SK-MEL-5 (cell line): ENCODE results near the gene HSD17B10. TPM values are rescaled to one million over a fixed set of nuclear protein-coding genes. Genes with fewer than 3 reads are reported as not detected.
"Not testable (repeated sequence)": the region's sequence is repeated elsewhere in the genome, so short reads cannot be mapped to it uniquely, and the experiment has no call there.

ENCODE experiments used
- DNase-seq: peaks from one replicate; pipeline ENCODE4 v3.0.0-alpha.2; 2016; ENCODE audit warnings: low read depth, low spot score
- in situ Hi-C: cut with HindIII; loops from 2 replicates; pipeline ENCODE4 v1.10.0; 2016; ENCODE audit warnings: low sequenced_read_pairs, high pct_unique_total_duplicates, low pct_unique_long_range_greater_than_20kb
- total RNA-seq: library from RNA; depleted of rRNA; stranded (reverse); fragments of >200 nt; shearing (Covaris generic); gene quantifications from 2 replicates; pipeline ENCODE4 v1.2.3, GENCODE V29; 2014

The HSD17B10 gene
- total RNA-seq, 1 experiment from 2014 or later, result 140 TPM

- in situ Hi-C loops, result no loop called here
- no peak for DNase-seq
These were observed 6.7 kb upstream of the HSD17B10 start for GRCh38 chrX:53440621-53441517.

- no peak for DNase-seq
- in situ Hi-C loops, result no loop called here
These were observed 5.9 kb upstream of the HSD17B10 start for GRCh38 chrX:53440101-53440500.

GRCh38 chrX:53438832-53439230 lies 4.7 kb upstream of the HSD17B10 start:
- in situ Hi-C loops, result no loop called here
- no peak for DNase-seq

GRCh38 chrX:53438174-53438831 lies 4.1 kb upstream of the HSD17B10 start:
- DNase-seq, result no peak
- in situ Hi-C loops, result no loop called here

DNA sequence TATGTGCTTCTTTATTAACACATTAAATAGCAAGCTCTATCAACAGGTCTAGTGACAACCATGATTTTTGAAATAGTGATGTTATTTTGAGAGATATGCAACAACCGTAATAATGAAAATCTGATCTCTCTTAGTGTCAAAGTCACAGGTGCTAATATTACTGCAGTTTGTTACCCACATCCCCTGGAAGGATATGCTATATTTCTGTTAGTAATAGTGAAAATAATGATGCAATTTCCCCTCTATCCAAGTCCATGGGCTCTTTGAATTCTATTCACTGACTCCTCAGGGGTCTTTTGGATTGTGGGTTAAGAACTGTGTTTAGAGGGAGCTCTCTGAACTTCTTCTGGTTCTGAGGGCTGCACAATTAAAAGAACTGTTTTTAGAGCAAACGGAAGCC lies 3.0 kb upstream of the HSD17B10 start:
- in situ Hi-C loops, result no loop called here
- DNase-seq, result no peak

DNA sequence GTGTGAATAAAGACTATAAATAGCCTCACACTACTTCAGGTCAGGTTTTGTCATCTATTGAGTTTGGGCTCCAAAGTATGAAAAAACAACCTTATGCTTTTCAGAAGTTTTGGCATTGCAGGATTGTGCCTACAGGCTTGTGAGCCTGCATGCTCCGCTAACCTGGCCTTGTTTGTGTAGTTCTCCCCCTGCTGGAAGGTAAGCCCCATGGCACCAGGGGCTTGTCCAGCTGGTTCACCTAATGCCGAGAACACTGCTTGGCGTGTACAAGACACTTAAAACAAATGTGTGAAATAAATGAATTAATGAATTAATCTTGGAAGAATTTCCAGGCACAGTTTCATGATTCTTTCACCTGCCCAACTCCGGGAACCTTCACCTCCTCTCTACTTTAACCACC lies 1.8 kb upstream of the HSD17B10 start:
- in situ Hi-C loops, result no loop called here
- peak; percentile 70 for DNase-seq

DNA sequence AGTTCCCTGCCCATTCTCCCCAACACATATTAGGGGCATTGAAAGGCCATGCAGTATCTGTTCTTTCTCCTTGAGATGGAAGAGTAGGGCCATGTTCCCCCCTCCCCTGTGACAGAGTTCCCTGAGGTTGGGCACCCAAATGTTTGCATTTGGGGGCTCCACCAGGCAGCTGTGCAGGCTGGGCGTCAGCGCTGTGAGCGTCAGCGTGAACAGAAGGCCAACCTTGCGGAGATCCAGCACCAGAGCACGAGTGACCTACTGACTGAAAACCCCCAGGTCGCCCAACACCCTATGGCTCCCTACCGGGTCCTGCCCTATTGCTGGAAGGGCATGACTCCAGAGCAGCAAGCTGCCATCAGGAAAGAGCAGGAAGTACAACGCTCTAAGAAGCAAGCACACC lies 3.9 kb downstream of the HSD17B10 start:
- no peak for DNase-seq
- in situ Hi-C loops, result no loop called here

DNA sequence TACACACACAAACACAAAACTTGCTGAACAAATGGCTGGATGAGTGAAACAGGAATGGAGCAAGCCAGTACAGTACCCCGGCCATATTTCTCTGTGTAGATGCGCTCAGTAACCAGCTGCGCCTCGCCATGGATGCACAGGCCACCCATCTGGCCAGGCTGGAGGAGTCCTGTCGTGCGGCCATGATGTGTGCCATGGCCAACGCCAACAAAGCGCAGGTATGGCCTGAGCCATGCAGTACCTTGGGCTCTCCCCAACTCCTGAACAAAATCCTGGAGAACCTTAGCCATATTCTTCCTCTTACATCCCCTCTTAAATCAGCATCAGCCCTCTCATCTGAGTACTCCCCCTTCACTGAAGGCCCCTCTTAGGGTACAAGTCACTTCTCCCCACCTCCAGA lies 4.4 kb downstream of the HSD17B10 start:
- no peak for DNase-seq
- in situ Hi-C loops, result no loop called here

GRCh38 chrX:53422861-53423306 lies 11.3 kb downstream of the HSD17B10 start, which contains the start of gene RIBC1:
RIBC1 (plus strand) TSS chrX:53422873; CDS start chrX:53426277, 3,404 bp downstream.
- in situ Hi-C loops, result no loop called here

GRCh38 chrX:53422086-53422860 lies 11.9 kb downstream of the HSD17B10 start, which contains the start of gene SMC1A:
SMC1A (minus strand) TSS chrX:53422654; CDS start chrX:53422600, 54 bp downstream.
- in situ Hi-C loops, result no loop called here

More at GRCh38 chrX:53422861-53423306, 11.3 kb downstream of the HSD17B10 start, which contains the start of gene RIBC1:
- DNase-seq, result no peak

DNA sequence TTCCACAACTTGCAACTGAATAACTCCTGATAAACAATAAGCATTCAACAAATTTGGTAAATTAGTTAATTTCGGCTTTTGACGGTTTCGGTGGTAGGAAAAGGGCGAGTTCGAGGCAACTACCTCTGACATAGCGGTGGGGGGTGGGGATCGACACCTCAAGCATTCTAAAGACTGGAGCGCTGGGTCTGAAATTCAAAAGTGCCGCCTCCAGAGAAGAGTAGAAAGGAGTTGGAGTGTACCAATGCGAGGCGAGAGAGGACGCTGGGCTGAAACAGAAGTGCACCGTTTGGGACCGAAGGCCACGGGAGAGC lies 12.4 kb downstream of the HSD17B10 start:
- DNase-seq, result no peak
- in situ Hi-C loops, result no loop called here

More at GRCh38 chrX:53422086-53422860, 11.9 kb downstream of the HSD17B10 start, which contains the start of gene SMC1A:
- DNase-seq, result peak; percentile 95

- DNase-seq, result no peak
- in situ Hi-C loops, result no loop called here
These were observed 13.0 kb downstream of the HSD17B10 start for GRCh38 chrX:53421125-53421524.

GRCh38 chrX:53420351-53420750 lies 13.8 kb downstream of the HSD17B10 start:
- DNase-seq, in situ Hi-C loops: not testable (repeated sequence)

- DNase-seq, result no peak
- in situ Hi-C loops, result no loop called here
These were observed 21.7 kb downstream of the HSD17B10 start for GRCh38 chrX:53412446-53412845.

- DNase-seq, result no peak
- in situ Hi-C loops, result no loop called here
These were observed 30.6 kb downstream of the HSD17B10 start for GRCh38 chrX:53403535-53403934.

- DNase-seq, result no peak
- in situ Hi-C loops, result no loop called here
These were observed 36.0 kb downstream of the HSD17B10 start for GRCh38 chrX:53398216-53398615.

- in situ Hi-C loops, result no loop called here
- DNase-seq, result no peak
These were observed 38.4 kb downstream of the HSD17B10 start for GRCh38 chrX:53395605-53396298.
